Esophagus muscularis mucosa (tissue), 4 donors: ENCODE results near the gene SLC22A4. TPM values are rescaled to one million over a fixed set of nuclear protein-coding genes. Genes with fewer than 3 reads are reported as not detected.
A peak's percentile ranks its signal among the peaks of the same experiment; 100 is the strongest.

Source experiments
- DNase-seq: peaks from one replicate; pipeline ENCODE4 v3.0.0-alpha.2; 2017; ENCODE audit errors: extremely low spot score
- H3K27ac ChIP-seq, 4 donors: fragments of 200-600 bp; sonication (generic); replicated peaks in 1 of 4; 1 replicate in 3 of 4; 2 replicates in 1 of 4; pipeline ENCODE4 v1.5.1; 2016 to 2019; ENCODE audit warnings: mild to moderate bottlenecking in 1 of 4
- H3K27me3 ChIP-seq, 4 donors: fragments of 200-600 bp; sonication (generic); one replicate each; pipeline versions ENCODE4 v1.5.1 to v1.6.0; 2016 to 2019
- H3K36me3 ChIP-seq, 4 donors: fragments of 200-600 bp; sonication (generic); one replicate each; pipeline ENCODE4 v1.5.1; 2016 to 2019
- H3K4me1 ChIP-seq, 4 donors: fragments of 200-600 bp; sonication (generic); one replicate each; pipeline ENCODE4 v1.5.1; 2016 to 2019
- H3K4me3 ChIP-seq, 4 donors: fragments of 200-600 bp; sonication (generic); 1 replicate in 2 of 4; 2 replicates in 2 of 4; pipeline ENCODE4 v1.5.1; 2016 to 2019; ENCODE audit warnings: mild to moderate bottlenecking in 4 of 4, moderate library complexity in 1 of 4
- H3K9me3 ChIP-seq, 4 donors: fragments of 200-600 bp; sonication (generic); 1 replicate in 3 of 4; 2 replicates in 1 of 4; pipeline ENCODE4 v1.5.1; 2016 to 2019
- EP300 ChIP-seq: sonication (generic); formaldehyde crosslinking; IDR thresholded peaks from one replicate; pipeline ENCODE4 v1.6.1; 2017; ENCODE audit warnings: antibody characterized with exemption
- POLR2A ChIP-seq: fragments of 450-650 bp; IDR thresholded peaks from one replicate; pipeline ENCODE4 v1.6.1; 2017; ENCODE audit warnings: antibody characterized with exemption, moderate library complexity, mild to moderate bottlenecking, low read depth
- POLR2AphosphoS5 ChIP-seq, 2 donors: sonication (generic); formaldehyde crosslinking; IDR thresholded peaks; one replicate each; pipeline ENCODE4 v1.6.1; 2017; ENCODE audit warnings: antibody characterized with exemption in 2 of 2
- WGBS: methylation state at CpG from one replicate; pipeline ENCODE4 v1.1.5; 2018; 5-methylcytosine and 5-hydroxymethylcytosine counted together
- intact Hi-C: fragments of 100-400 bp; cut with DNase I; formaldehyde crosslinking; loops from one replicate; pipeline ENCODE4 v1.15.1; 2023
- total RNA-seq, 4 donors: library from RNA; depleted of rRNA; stranded (reverse); fragments of >200 nt; gene quantifications; one replicate each; pipeline versions ENCODE4 v1.1.0 to v1.2.1, GENCODE V29; 2016
- TF ChIP-seq, protein P1 (sequence below), 3 experiments: fragments of 200-600 bp in 2 of 3; fragments of 450-650 bp in 1 of 3; sonication (generic) in 2 of 3; IDR thresholded peaks; one replicate each; pipeline ENCODE4 v1.5.1; 2017 to 2019; ENCODE audit warnings: antibody characterized with exemption in 3 of 3, mild to moderate bottlenecking in 2 of 3, moderate library complexity in 1 of 3

The SLC22A4 gene
- total RNA-seq, 4 donors from 2014 or later, result 0.42 to 1.7 (median 1.0) TPM

GRCh38 chr5:132385326-132386105, 91.3 kb downstream of the SLC22A4 start:
- Histone ChIP-seq H3K27me3 (no peaks in the 10 kb centered on the region), H3K4me3 (no peak overlapping the region), H3K4me1 (peaks cover 53 to 56% (median 54%) of the 10 kb centered on the region in 4 donors), H3K9me3 (no peaks in the 10 kb centered on the region), H3K27ac (peak overlapping the region; percentile 90 to 94 (median 92)), H3K36me3 (peaks cover 0 to 27% (median 17%) of the 10 kb centered on the region in 4 donors)
- WGBS, result 23% methylated on average over 8 of the region's 9 CpGs
- intact Hi-C loops, result loop anchor here (2.0 to 10.0 kb wide), 4 partner anchors 25 to 439 kb away; partner anchors contain the start of gene RAD50
- TF ChIP-seq, protein P1, sequence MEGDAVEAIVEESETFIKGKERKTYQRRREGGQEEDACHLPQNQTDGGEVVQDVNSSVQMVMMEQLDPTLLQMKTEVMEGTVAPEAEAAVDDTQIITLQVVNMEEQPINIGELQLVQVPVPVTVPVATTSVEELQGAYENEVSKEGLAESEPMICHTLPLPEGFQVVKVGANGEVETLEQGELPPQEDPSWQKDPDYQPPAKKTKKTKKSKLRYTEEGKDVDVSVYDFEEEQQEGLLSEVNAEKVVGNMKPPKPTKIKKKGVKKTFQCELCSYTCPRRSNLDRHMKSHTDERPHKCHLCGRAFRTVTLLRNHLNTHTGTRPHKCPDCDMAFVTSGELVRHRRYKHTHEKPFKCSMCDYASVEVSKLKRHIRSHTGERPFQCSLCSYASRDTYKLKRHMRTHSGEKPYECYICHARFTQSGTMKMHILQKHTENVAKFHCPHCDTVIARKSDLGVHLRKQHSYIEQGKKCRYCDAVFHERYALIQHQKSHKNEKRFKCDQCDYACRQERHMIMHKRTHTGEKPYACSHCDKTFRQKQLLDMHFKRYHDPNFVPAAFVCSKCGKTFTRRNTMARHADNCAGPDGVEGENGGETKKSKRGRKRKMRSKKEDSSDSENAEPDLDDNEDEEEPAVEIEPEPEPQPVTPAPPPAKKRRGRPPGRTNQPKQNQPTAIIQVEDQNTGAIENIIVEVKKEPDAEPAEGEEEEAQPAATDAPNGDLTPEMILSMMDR (IDR thresholded peaks at IDR 0.05), result peak; percentile 68 to 81 (median 71)
- TF ChIP-seq POLR2AphosphoS5 (IDR thresholded peaks at IDR 0.05), result no peak
- TF ChIP-seq POLR2A, result no peak
- no peak for TF ChIP-seq EP300
- peak; percentile 91 for DNase-seq

DNA sequence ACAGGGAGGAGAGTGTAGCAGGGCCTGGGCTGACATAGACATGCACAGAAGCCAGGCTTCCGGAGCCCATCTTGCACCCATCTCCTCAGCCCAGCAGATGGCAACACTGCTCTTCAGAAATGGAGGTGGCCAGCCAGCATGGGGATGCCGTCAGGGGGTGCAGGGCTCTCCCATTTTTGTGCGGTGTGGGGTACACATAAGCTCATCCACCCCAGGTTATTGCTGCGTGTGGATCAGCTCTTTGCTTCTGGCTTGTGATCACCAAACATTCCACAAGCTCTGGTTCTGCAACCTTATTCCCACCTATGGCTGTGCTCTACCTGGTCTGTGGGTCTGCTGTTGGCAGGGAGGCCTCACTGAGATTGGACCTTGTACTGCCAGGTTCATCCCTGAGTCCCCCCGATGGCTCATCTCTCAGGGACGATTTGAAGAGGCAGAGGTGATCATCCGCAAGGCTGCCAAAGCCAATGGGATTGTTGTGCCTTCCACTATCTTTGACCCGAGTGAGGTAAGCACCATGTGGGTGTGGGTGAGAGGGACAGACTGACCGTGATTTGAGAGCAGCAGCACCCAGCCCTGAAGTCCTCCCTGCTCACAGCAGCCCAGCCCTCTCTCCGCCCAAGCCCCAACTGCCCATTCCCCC, 92.6 kb downstream of the SLC22A4 start:
- no peaks in the 10 kb centered on the region for H3K27me3 ChIP-seq
- no peak for TF ChIP-seq POLR2A
- TF ChIP-seq, protein P1 (IDR thresholded peaks at IDR 0.05), result peak; percentile 85 to 93 (median 91)
- no peak for TF ChIP-seq EP300
- peak; percentile 33 to 55 for TF ChIP-seq POLR2AphosphoS5 (IDR thresholded peaks at IDR 0.05)
- peaks cover 0 to 25% (median 15%) of the 10 kb centered on the region in 4 donors for H3K36me3 ChIP-seq
- WGBS, result 21% methylated on average over 9 of the region's 10 CpGs
- H3K27ac ChIP-seq, result peak overlapping the region; percentile 90 to 94 (median 92)
- H3K9me3 ChIP-seq, result no peaks in the 10 kb centered on the region
- H3K4me3 ChIP-seq, result no peak overlapping the region
- intact Hi-C loops, result loop anchor here (2.0 to 10.0 kb wide), 4 partner anchors 24 to 438 kb away; partner anchors contain the start of gene RAD50
- no peak for DNase-seq
- H3K4me1 ChIP-seq, result peaks cover 56 to 65% (median 61%) of the 10 kb centered on the region in 4 donors

- no peak for DNase-seq
These were observed 93.5 kb downstream of the SLC22A4 start for GRCh38 chr5:132387640-132388117.

More at GRCh38 chr5:132387640-132388117, 93.5 kb downstream of the SLC22A4 start:
- WGBS, result 8% methylated on average over 4 of the region's 4 CpGs
- Histone ChIP-seq H3K27me3 (no peaks in the 10 kb centered on the region), H3K9me3 (no peaks in the 10 kb centered on the region), H3K4me1 (peaks cover 56 to 65% (median 61%) of the 10 kb centered on the region in 4 donors), H3K27ac (peak overlapping the region; percentile 90 to 94 (median 92)), H3K36me3 (peaks cover 0 to 28% (median 20%) of the 10 kb centered on the region in 4 donors), H3K4me3 (peak overlapping the region; percentile 8 to 30 (median 16))
- TF ChIP-seq EP300 (peak; percentile 70), POLR2A (no peak), POLR2AphosphoS5 (IDR thresholded peaks at IDR 0.05) (peak; percentile 58 to 69)
- TF ChIP-seq, protein P1 (IDR thresholded peaks at IDR 0.05), result no peak
- intact Hi-C loops, result loop anchor here (2.0 to 10.0 kb wide), 4 partner anchors 23 to 437 kb away; partner anchors contain the start of gene RAD50
